NCI-H2107 treated with DMSO at 0.1 percent for 48 hours (cell line): Measurements from ENCODE around the gene ZNF716.
"Not testable (repeated sequence)": the region's sequence is repeated elsewhere in the genome, so short reads cannot be mapped to it uniquely, and the experiment has no call there.

ENCODE experiments used
- DNase-seq: peaks from one replicate; lab custom pipeline; 2025; ENCODE audit not compliant: unreplicated experiment; lab: John Stamatoyannopoulos, UW

The ZNF716 gene

GRCh38 chr7:57425969-57426628, 23.9 kb upstream of the ZNF716 start:
- no peak for DNase-seq

- no peak for DNase-seq
Measured at GRCh38 chr7:57426629-57427003, 23.4 kb upstream of the ZNF716 start.

GRCh38 chr7:57427146-57427545, 22.8 kb upstream of the ZNF716 start:
- no peak for DNase-seq

GRCh38 chr7:57427594-57427993, 22.4 kb upstream of the ZNF716 start:
- DNase-seq = no peak

- DNase-seq = no peak
Measured at GRCh38 chr7:57432583-57432982, 17.4 kb upstream of the ZNF716 start.

GRCh38 chr7:57437581-57437980, 12.4 kb upstream of the ZNF716 start:
- no peak for DNase-seq

- DNase-seq = no peak
Measured at GRCh38 chr7:57438244-57438643, 11.7 kb upstream of the ZNF716 start.

GRCh38 chr7:57443567-57443966, 6.4 kb upstream of the ZNF716 start:
- DNase-seq = no peak

- DNase-seq = not testable (repeated sequence)
Measured at GRCh38 chr7:57469186-57469828, 19.3 kb downstream of the ZNF716 start.

- DNase-seq = not testable (repeated sequence)
Measured at GRCh38 chr7:57480304-57480703, 30.3 kb downstream of the ZNF716 start.

GRCh38 chr7:57485022-57485421, 35.0 kb downstream of the ZNF716 start:
- DNase-seq = not testable (repeated sequence)

- DNase-seq = no peak
Measured at GRCh38 chr7:57487957-57488356, 38.0 kb downstream of the ZNF716 start.

GRCh38 chr7:57495111-57495510, 45.1 kb downstream of the ZNF716 start:
- DNase-seq = not testable (repeated sequence)

- DNase-seq = no peak
Measured at GRCh38 chr7:57496395-57496794, 46.4 kb downstream of the ZNF716 start.

GRCh38 chr7:57505176-57505575, 55.2 kb downstream of the ZNF716 start:
- no peak for DNase-seq
